Neural cell (in vitro differentiated cells): ENCODE data around the gene COL4A2. TPM values are rescaled to one million over a fixed set of nuclear protein-coding genes. Genes with fewer than 3 reads are reported as not detected.

Experiments used
- H2AFZ ChIP-seq: fragments of 200-600, 300-800 bp; sonication (generic), shearing (Covaris generic); 2 replicates; pipeline ENCODE4 v1.6.0; 2014; ENCODE audit warnings: low read depth, mild to moderate bottlenecking, antibody characterized with exemption, low read length, moderate library complexity
- H3F3A ChIP-seq: fragments of 200-600 bp; shearing (Covaris generic); 2 replicates; pipeline ENCODE4 v1.6.1; 2016; ENCODE audit warnings: mild to moderate bottlenecking, moderate library complexity, mixed read lengths, antibody characterized with exemption, low read length; ENCODE audit not compliant: insufficient read depth, poor library complexity, severe bottlenecking
- H3K27ac ChIP-seq: fragments of 200-600, 300-800 bp; sonication (generic), shearing (Covaris generic); 2 replicates; pipeline ENCODE4 v1.5.1; 2014; ENCODE audit warnings: mild to moderate bottlenecking, low read length, moderate library complexity
- H3K27me3 ChIP-seq: fragments of 300-800, 200-600 bp; sonication (generic), shearing (Covaris generic); 2 replicates; pipeline ENCODE4 v1.6.0; 2014; ENCODE audit warnings: mild to moderate bottlenecking, low read depth, low read length, moderate library complexity; ENCODE audit not compliant: insufficient read depth
- H3K36me3 ChIP-seq: fragments of 300-800, 200-600 bp; sonication (generic), shearing (Covaris generic); 2 replicates; pipeline ENCODE4 v1.5.1; 2014; ENCODE audit warnings: mild to moderate bottlenecking, antibody characterized with exemption, low read length, moderate library complexity; ENCODE audit not compliant: insufficient read depth
- H3K4me2 ChIP-seq: fragments of 300-800, 200-600 bp; sonication (generic), shearing (Covaris generic); 2 replicates; pipeline ENCODE4 v1.6.0; 2014; ENCODE audit warnings: mild to moderate bottlenecking, low read length
- H3K4me3 ChIP-seq: fragments of 300-800, 200-600 bp; sonication (generic), shearing (Covaris generic); 2 replicates; pipeline ENCODE4 v1.5.1; 2014; ENCODE audit warnings: mild to moderate bottlenecking, low read length, moderate library complexity
- H3K79me2 ChIP-seq: fragments of 200-600 bp; shearing (Covaris generic); replicated peaks from 2 replicates; pipeline ENCODE4 v1.6.0; 2014; ENCODE audit warnings: mild to moderate bottlenecking, low read length, moderate library complexity; ENCODE audit not compliant: insufficient read depth
- H3K9ac ChIP-seq: fragments of 300-800, 200-600 bp; sonication (generic), shearing (Covaris generic); 2 replicates; pipeline ENCODE4 v1.6.1; 2016; ENCODE audit warnings: mild to moderate bottlenecking, low read length, mixed read lengths
- H3K9me2 ChIP-seq: fragments of 200-600 bp; shearing (Covaris generic); 2 replicates; pipeline ENCODE4 v1.6.1; 2016; ENCODE audit warnings: mild to moderate bottlenecking, low read length, mixed read lengths; ENCODE audit not compliant: insufficient read depth
- H3K9me3 ChIP-seq: fragments of 200-600, 300-800 bp; sonication (generic), shearing (Covaris generic); 2 replicates; pipeline ENCODE4 v1.6.1; 2016; ENCODE audit warnings: mild to moderate bottlenecking, mixed run types, low read length, moderate library complexity, mixed read lengths
- H4K20me1 ChIP-seq: fragments of 200-600 bp; shearing (Covaris generic); 2 replicates; pipeline ENCODE4 v1.6.1; 2016; ENCODE audit warnings: mild to moderate bottlenecking, mixed run types; ENCODE audit not compliant: insufficient read depth
- CTCF ChIP-seq: fragments of 450-650 bp; IDR thresholded peaks from 2 replicates; pipeline ENCODE4 v1.5.1; 2014; ENCODE audit warnings: antibody characterized with exemption, mild to moderate bottlenecking, moderate library complexity; ENCODE audit not compliant: poor library complexity, severe bottlenecking
- EP300 ChIP-seq: fragments of 450-650 bp; conservative IDR thresholded peaks from 2 replicates; pipeline ENCODE4 v1.6.1; 2014; ENCODE audit warnings: antibody characterized with exemption, mild to moderate bottlenecking, moderate library complexity; ENCODE audit not compliant: poor library complexity, severe bottlenecking
- EZH2 ChIP-seq: fragments of 200-600, 300-800 bp; shearing (Covaris generic), sonication (generic); IDR thresholded peaks from 2 replicates; pipeline ENCODE4 v1.6.1; 2014; ENCODE audit warnings: antibody characterized with exemption, low read length, borderline replicate concordance, mild to moderate bottlenecking; ENCODE audit not compliant: insufficient read depth, poor library complexity, severe bottlenecking
- MXI1 ChIP-seq: fragments of 450-650 bp; conservative IDR thresholded peaks from 2 replicates; pipeline ENCODE4 v1.6.1; 2014; ENCODE audit warnings: antibody characterized with exemption, mild to moderate bottlenecking; ENCODE audit not compliant: poor library complexity, severe bottlenecking
- POLR2AphosphoS5 ChIP-seq: IDR thresholded peaks from 2 replicates; pipeline ENCODE4 v1.6.1; 2012
- RAD21 ChIP-seq: fragments of 450-650 bp; conservative IDR thresholded peaks from 2 replicates; pipeline ENCODE4 v1.6.1; 2014; ENCODE audit warnings: antibody characterized with exemption, mild to moderate bottlenecking, moderate library complexity
- REST ChIP-seq: IDR thresholded peaks from 2 replicates; pipeline ENCODE4 v1.6.1; 2012; ENCODE audit warnings: borderline replicate concordance
- SMC3 ChIP-seq: fragments of 450-650 bp; conservative IDR thresholded peaks from 2 replicates; pipeline ENCODE4 v1.6.1; 2014; ENCODE audit warnings: antibody characterized with exemption, mild to moderate bottlenecking, moderate library complexity; ENCODE audit not compliant: poor library complexity
- TAF1 ChIP-seq: IDR thresholded peaks from 2 replicates; pipeline ENCODE4 v1.6.1; 2012; ENCODE audit warnings: low read depth
- polyA plus RNA-seq: library from polyadenylated mRNA; depleted of rRNA; stranded (reverse); fragments of >200 nt; gene quantifications from 2 replicates; pipeline ENCODE4 v1.2.3, GENCODE V29; 2014

Gene COL4A2
- polyA plus RNA-seq, 1 donor from 2014 or later, result 30.8 TPM

- Histone ChIP-seq H3K9ac (no peak overlapping the region), H3K27ac (no peak overlapping the region), H3K4me3 (no peak overlapping the region), H3F3A (no peaks in the 10 kb centered on the region), H3K9me3 (no peaks in the 10 kb centered on the region), H3K27me3 (no peaks in the 10 kb centered on the region), H4K20me1 (no peaks in the 10 kb centered on the region), H3K36me3 (no peaks in the 10 kb centered on the region), H2AFZ (no peak overlapping the region), H3K9me2 (no peaks in the 10 kb centered on the region), H3K79me2 (no peaks in the 10 kb centered on the region), H3K4me2 (no peak overlapping the region)
- TF ChIP-seq MXI1 (no peak), EZH2 (no peak), SMC3 (no peak), EP300 (no peak), TAF1 (no peak), CTCF (no peak), RAD21 (no peak), POLR2AphosphoS5 (no peak), REST (no peak)
Measured at GRCh38 chr13:110336108-110336507, 29.0 kb downstream of the COL4A2 start.

- no peaks in the 10 kb centered on the region for H3K9me3 ChIP-seq
- no peak overlapping the region for H2AFZ ChIP-seq
- no peaks in the 10 kb centered on the region for H3K27me3 ChIP-seq
- H3K4me3 ChIP-seq, result no peak overlapping the region
- no peaks in the 10 kb centered on the region for H4K20me1 ChIP-seq
- H3F3A ChIP-seq, result no peaks in the 10 kb centered on the region
- TF ChIP-seq POLR2AphosphoS5 (no peak), EZH2 (no peak), EP300 (no peak), RAD21 (no peak), MXI1 (no peak), CTCF (no peak), REST (no peak), TAF1 (no peak), SMC3 (no peak)
- no peaks in the 10 kb centered on the region for H3K36me3 ChIP-seq
- H3K4me2 ChIP-seq, result no peak overlapping the region
- no peaks in the 10 kb centered on the region for H3K79me2 ChIP-seq
- no peaks in the 10 kb centered on the region for H3K9me2 ChIP-seq
- H3K9ac ChIP-seq, result no peak overlapping the region
- H3K27ac ChIP-seq, result no peak overlapping the region
Measured at GRCh38 chr13:110336681-110337080, 29.6 kb downstream of the COL4A2 start.
